Stomach (tissue), 9 donors: ENCODE measurements around the gene PARP2. TPM values are rescaled to one million over a fixed set of nuclear protein-coding genes. Genes with fewer than 3 reads are reported as not detected.

Experiments
- DNase-seq, 2 donors: peaks; one replicate each; pipeline versions ENCODE4 v3.0.0 to v3.0.0-alpha.2; 2013 to 2019
- H3K27ac ChIP-seq, 5 donors: fragments of 200-600 bp in 4 of 5; sonication (generic) in 4 of 5; one replicate each; pipeline ENCODE4 v1.5.1; 2013 to 2019; ENCODE audit warnings: mild to moderate bottlenecking in 1 of 5, moderate library complexity in 1 of 5
- H3K27me3 ChIP-seq, 3 donors: fragments of 200-600 bp; sonication (generic); one replicate each; pipeline ENCODE4 v1.5.1; 2017 to 2019; ENCODE audit warnings: mixed run types in 1 of 3
- H3K36me3 ChIP-seq, 4 donors: fragments of 200-600 bp; sonication (generic); 1 replicate in 3 of 4; 2 replicates in 1 of 4; pipeline ENCODE4 v1.5.1; 2016 to 2019
- H3K4me1 ChIP-seq, 4 donors: fragments of 200-600 bp; sonication (generic); one replicate each; pipeline ENCODE4 v1.5.1; 2016 to 2019
- H3K4me3 ChIP-seq, 4 donors: fragments of 200-600 bp; sonication (generic) in 3 of 4; one replicate each; pipeline ENCODE4 v1.5.1; 2016 to 2019; ENCODE audit warnings: mild to moderate bottlenecking in 1 of 4
- H3K9me3 ChIP-seq, 4 donors: fragments of 200-600 bp; sonication (generic); one replicate each; pipeline ENCODE4 v1.5.1; 2016 to 2019
- CTCF ChIP-seq, 7 experiments: fragments of 450-650 bp in 4 of 7; fragments of 200-600 bp in 3 of 7; sonication (generic) in 3 of 7; IDR thresholded peaks; one replicate each; pipeline ENCODE4 v1.5.1; 2016 to 2019; ENCODE audit warnings: antibody characterized with exemption in 7 of 7, control low read depth in 2 of 7, mild to moderate bottlenecking in 1 of 7
- EP300 ChIP-seq: sonication (generic); formaldehyde crosslinking; IDR thresholded peaks from one replicate; pipeline ENCODE4 v1.6.1; 2017; ENCODE audit warnings: antibody characterized with exemption
- POLR2A ChIP-seq, 4 donors: fragments of 450-650 bp; IDR thresholded peaks; one replicate each; pipeline ENCODE4 v1.6.1; 2016; ENCODE audit warnings: antibody characterized with exemption in 4 of 4, control low read depth in 2 of 4, mild to moderate bottlenecking in 1 of 4, moderate library complexity in 1 of 4
- POLR2AphosphoS5 ChIP-seq, 3 donors: sonication (generic); formaldehyde crosslinking; IDR thresholded peaks; one replicate each; pipeline ENCODE4 v1.6.1; 2016; ENCODE audit warnings: antibody characterized with exemption in 3 of 3
- WGBS, 5 donors: extraction: QIAGEN DNeasy Blood & Tissue Kit in 3 of 5; methylation state at CpG; one replicate each; pipeline versions ENCODE4 v1.1.5 to v1.1.7; 2013 to 2018; 5-methylcytosine and 5-hydroxymethylcytosine counted together
- intact Hi-C: fragments of 100-400 bp; cut with DNase I; formaldehyde crosslinking; loops from one replicate; pipeline ENCODE4 v1.15.1; 2023; ENCODE audit warnings: low total_unique reads
- polyA plus RNA-seq, 3 donors: library from polyadenylated mRNA; stranded (reverse); fragments of 200-250 nt; gene quantifications; one replicate each; pipeline ENCODE4 v1.2.3, GENCODE V29; 2013
- total RNA-seq, 5 donors: library from RNA; depleted of rRNA; stranded (reverse); fragments of >200 nt; gene quantifications; one replicate each; pipeline versions ENCODE4 v1.1.0 to v1.2.3, GENCODE V29; 2014 to 2016
- donor health status: healthy with polysubstance abuse.
- donor health status: Bipolar disorder and iron deficiency.
- donor health status: healthy.

PARP2 gene
- total and polyA plus RNA-seq, 8 donors: 4.1 to 30.4 (median 13.6) TPM

- peaks cover 99 to 100% (median 100%) of the 10 kb centered on the region in 4 donors for H3K36me3 ChIP-seq
- no peaks in the 10 kb centered on the region for H3K27me3 ChIP-seq
- 94 to 98% (median 97%) methylated on average over 17 of the region's 17 CpGs for WGBS, 5 donors
- no peak for DNase-seq
- intact Hi-C loops: no loop called here
- no peaks in the 10 kb centered on the region for H3K4me1 ChIP-seq
- no peak overlapping the region for H3K27ac ChIP-seq
- TF ChIP-seq EP300: no peak
- TF ChIP-seq POLR2A (IDR thresholded peaks at IDR 0.05): no peak
- no peak for TF ChIP-seq CTCF (IDR thresholded peaks at IDR 0.05)
- no peak for TF ChIP-seq POLR2AphosphoS5 (IDR thresholded peaks at IDR 0.05)
- H3K9me3 ChIP-seq: no peaks in the 10 kb centered on the region
- no peak overlapping the region for H3K4me3 ChIP-seq
Measured at GRCh38 chr14:20386276-20386855, 42.9 kb downstream of the PARP2 start.

GRCh38 chr14:20387576-20387975 lies 44.1 kb downstream of the PARP2 start:
- H3K9me3 ChIP-seq: no peaks in the 10 kb centered on the region
- WGBS, 5 donors: 87 to 99% (median 90%) methylated on average over 6 of the region's 6 CpGs
- H3K36me3 ChIP-seq: peaks cover 99 to 100% (median 100%) of the 10 kb centered on the region in 4 donors
- no peak overlapping the region for H3K27ac ChIP-seq
- TF ChIP-seq EP300 (no peak), CTCF (IDR thresholded peaks at IDR 0.05) (no peak), POLR2AphosphoS5 (IDR thresholded peaks at IDR 0.05) (no peak), POLR2A (IDR thresholded peaks at IDR 0.05) (no peak)
- no peaks in the 10 kb centered on the region for H3K27me3 ChIP-seq
- H3K4me3 ChIP-seq: no peak overlapping the region
- no peak for DNase-seq
- intact Hi-C loops: no loop called here
- no peaks in the 10 kb centered on the region for H3K4me1 ChIP-seq

GRCh38 chr14:20388159-20388558 lies 44.7 kb downstream of the PARP2 start:
- 57 to 73% (median 63%) methylated on average over 4 of the region's 4 CpGs for WGBS, 5 donors
- H3K27me3 ChIP-seq: no peaks in the 10 kb centered on the region
- intact Hi-C loops: no loop called here
- H3K27ac ChIP-seq: no peak overlapping the region
- DNase-seq: no peak
- TF ChIP-seq POLR2AphosphoS5 (IDR thresholded peaks at IDR 0.05): no peak
- no peak for TF ChIP-seq POLR2A (IDR thresholded peaks at IDR 0.05)
- no peak for TF ChIP-seq EP300
- TF ChIP-seq CTCF (IDR thresholded peaks at IDR 0.05): no peak
- no peak overlapping the region for H3K4me3 ChIP-seq
- no peaks in the 10 kb centered on the region for H3K4me1 ChIP-seq
- H3K9me3 ChIP-seq: no peaks in the 10 kb centered on the region
- H3K36me3 ChIP-seq: peaks cover 96 to 100% (median 99%) of the 10 kb centered on the region in 4 donors

GRCh38 chr14:20391505-20391904 lies 48.1 kb downstream of the PARP2 start:
- intact Hi-C loops: no loop called here
- Histone ChIP-seq H3K27me3 (no peaks in the 10 kb centered on the region), H3K36me3 (peaks cover 94 to 100% (median 98%) of the 10 kb centered on the region in 4 donors), H3K4me3 (no peak overlapping the region), H3K27ac (no peak overlapping the region), H3K9me3 (no peaks in the 10 kb centered on the region), H3K4me1 (no peaks in the 10 kb centered on the region)
- TF ChIP-seq CTCF (IDR thresholded peaks at IDR 0.05) (no peak), POLR2AphosphoS5 (IDR thresholded peaks at IDR 0.05) (no peak), POLR2A (IDR thresholded peaks at IDR 0.05) (no peak), EP300 (no peak)
- no peak for DNase-seq
- WGBS, 5 donors: 93 to 100% (median 96%) methylated on average over 4 of the region's 4 CpGs
